ENCODE measurements around the gene PER3.

- TF ChIP-seq CTCF (IDR thresholded peaks at IDR 0.05) (no peak), POLR2A (IDR thresholded peaks at IDR 0.05) (no peak)
Measured at GRCh38 chr1:7809742-7810141, 25.7 kb downstream of the PER3 start.

Measured in right lobe of liver (tissue), 4 donors.